ENCODE results near the gene POP4. TPM values are rescaled to one million over a fixed set of nuclear protein-coding genes. Genes with fewer than 3 reads are reported as not detected.

Gene POP4
- total RNA-seq, 1 donor from 2014 or later = 60.6 TPM

GRCh38 chr19:29569038-29569911 is 36.8 kb upstream of the POP4 start:
- Histone ChIP-seq H2AFZ (ENCODE audit: low read depth, low read length) (no peak overlapping the region), H3K36me3 (ENCODE audit: insufficient read depth, low read length) (no peaks in the 10 kb centered on the region), H3K9me3 (ENCODE audit: insufficient read depth, low read depth, low read length) (no peaks in the 10 kb centered on the region), H4K20me1 (ENCODE audit: insufficient read depth, low read length) (no peaks in the 10 kb centered on the region), H3K9ac (ENCODE audit: low read length) (no peak overlapping the region), H3K4me1 (ENCODE audit: insufficient read depth, low read length) (no peaks in the 10 kb centered on the region), H3K4me3 (ENCODE audit: insufficient read depth, low read depth, low read length) (no peak overlapping the region), H3K27ac (ENCODE audit: low read depth, low read length) (no peak overlapping the region), H3K79me2 (ENCODE audit: insufficient read depth, low read length) (no peaks in the 10 kb centered on the region), H3K4me2 (ENCODE audit: low read length) (no peak overlapping the region), H3K27me3 (ENCODE audit: insufficient read depth, low read length) (no peaks in the 10 kb centered on the region)
- TF ChIP-seq EZH2 (IDR thresholded peaks at IDR 0.05; ENCODE audit: insufficient read depth, low read length) = no peak
- TF ChIP-seq CTCF (IDR thresholded peaks at IDR 0.05; ENCODE audit: insufficient read depth, low read depth, low read length) = no peak
- Mint-ChIP-seq H3K36me3 (ENCODE audit: low read depth, unreplicated experiment) (no peaks in the 10 kb centered on the region), H3K4me1 (ENCODE audit: low read depth, unreplicated experiment) (no peaks in the 10 kb centered on the region), H3K4me3 (ENCODE audit: unreplicated experiment) (no peak overlapping the region), H3K27me3 (ENCODE audit: low read depth, unreplicated experiment) (peaks cover 55% of the 10 kb centered on the region), H3K9me3 (ENCODE audit: unreplicated experiment) (peaks cover 1% of the 10 kb centered on the region), H3K27ac (ENCODE audit: unreplicated experiment) (no peak overlapping the region)
- FAIRE-seq (no peak), DNase-seq (ENCODE audit: low read depth) (no peak)

- Histone ChIP-seq H3K4me3 (ENCODE audit: insufficient read depth, low read depth, low read length) (no peak overlapping the region), H3K4me2 (ENCODE audit: low read length) (no peak overlapping the region), H2AFZ (ENCODE audit: low read depth, low read length) (no peak overlapping the region), H3K9ac (ENCODE audit: low read length) (no peak overlapping the region), H3K27me3 (ENCODE audit: insufficient read depth, low read length) (peaks cover 2% of the 10 kb centered on the region), H3K27ac (ENCODE audit: low read depth, low read length) (no peak overlapping the region), H3K9me3 (ENCODE audit: insufficient read depth, low read depth, low read length) (no peaks in the 10 kb centered on the region), H3K79me2 (ENCODE audit: insufficient read depth, low read length) (no peaks in the 10 kb centered on the region), H3K4me1 (ENCODE audit: insufficient read depth, low read length) (no peaks in the 10 kb centered on the region), H4K20me1 (ENCODE audit: insufficient read depth, low read length) (no peaks in the 10 kb centered on the region), H3K36me3 (ENCODE audit: insufficient read depth, low read length) (no peaks in the 10 kb centered on the region)
- Mint-ChIP-seq H3K4me1 (ENCODE audit: low read depth, unreplicated experiment) (peaks cover 4% of the 10 kb centered on the region), H3K27ac (ENCODE audit: unreplicated experiment) (no peak overlapping the region), H3K9me3 (ENCODE audit: unreplicated experiment) (peaks cover 1% of the 10 kb centered on the region), H3K36me3 (ENCODE audit: low read depth, unreplicated experiment) (no peaks in the 10 kb centered on the region), H3K4me3 (ENCODE audit: unreplicated experiment) (no peak overlapping the region), H3K27me3 (ENCODE audit: low read depth, unreplicated experiment) (peaks cover 59% of the 10 kb centered on the region)
- DNase-seq (ENCODE audit: low read depth) (no peak), FAIRE-seq (no peak)
- TF ChIP-seq EZH2 (IDR thresholded peaks at IDR 0.05; ENCODE audit: insufficient read depth, low read length) = no peak
Measured at GRCh38 chr19:29571181-29571580, 34.9 kb upstream of the POP4 start.

- no peak overlapping the region for H3K4me3 ChIP-seq (ENCODE audit: insufficient read depth, low read depth, low read length)
- no peaks in the 10 kb centered on the region for H3K36me3 Mint-ChIP-seq (ENCODE audit: low read depth, unreplicated experiment)
Measured at GRCh38 chr19:29573486-29573885, 32.6 kb upstream of the POP4 start.

More at GRCh38 chr19:29573486-29573885, 32.6 kb upstream of the POP4 start:
- peaks cover 62% of the 10 kb centered on the region for H3K27me3 Mint-ChIP-seq (ENCODE audit: low read depth, unreplicated experiment)
- no peak overlapping the region for H2AFZ ChIP-seq (ENCODE audit: low read depth, low read length)
- no peaks in the 10 kb centered on the region for H3K9me3 ChIP-seq (ENCODE audit: insufficient read depth, low read depth, low read length)
- DNase-seq (ENCODE audit: low read depth) (no peak), FAIRE-seq (no peak)
- H3K27me3 ChIP-seq (ENCODE audit: insufficient read depth, low read length) = peaks cover 2% of the 10 kb centered on the region
- H3K79me2 ChIP-seq (ENCODE audit: insufficient read depth, low read length) = no peaks in the 10 kb centered on the region
- H3K4me3 Mint-ChIP-seq (ENCODE audit: unreplicated experiment) = no peak overlapping the region
- TF ChIP-seq CTCF (IDR thresholded peaks at IDR 0.05; ENCODE audit: insufficient read depth, low read depth, low read length) (no peak), EZH2 (IDR thresholded peaks at IDR 0.05; ENCODE audit: insufficient read depth, low read length) (no peak)
- no peak overlapping the region for H3K27ac ChIP-seq (ENCODE audit: low read depth, low read length)
- H3K9me3 Mint-ChIP-seq (ENCODE audit: unreplicated experiment) = peaks cover 1% of the 10 kb centered on the region
- no peaks in the 10 kb centered on the region for H4K20me1 ChIP-seq (ENCODE audit: insufficient read depth, low read length)
- H3K36me3 ChIP-seq (ENCODE audit: insufficient read depth, low read length) = no peaks in the 10 kb centered on the region
- H3K4me1 Mint-ChIP-seq (ENCODE audit: low read depth, unreplicated experiment) = peaks cover 15% of the 10 kb centered on the region
- H3K9ac ChIP-seq (ENCODE audit: low read length) = no peak overlapping the region
- no peak overlapping the region for H3K27ac Mint-ChIP-seq (ENCODE audit: unreplicated experiment)
- H3K4me2 ChIP-seq (ENCODE audit: low read length) = no peak overlapping the region
- H3K4me1 ChIP-seq (ENCODE audit: insufficient read depth, low read length) = no peaks in the 10 kb centered on the region
